Mesodermal cell (in vitro differentiated cells): Measurements from ENCODE around the gene ERP29.
"Not testable (repeated sequence)": the region's sequence is repeated elsewhere in the genome, so short reads cannot be mapped to it uniquely, and the experiment has no call there.

Source experiments
- H3K27ac ChIP-seq: 2 replicates; pipeline ENCODE4 v1.7.0; 2013; ENCODE audit warnings: mild to moderate bottlenecking, low read depth, low read length, moderate library complexity; ENCODE audit not compliant: severe bottlenecking
- H3K36me3 ChIP-seq: 2 replicates; pipeline ENCODE4 v1.7.1; 2013; ENCODE audit warnings: mild to moderate bottlenecking, low read length, moderate library complexity; ENCODE audit not compliant: control insufficient read depth, insufficient read depth
- H3K4me1 ChIP-seq: one replicate; pipeline ENCODE4 v1.7.1; 2013; ENCODE audit warnings: mild to moderate bottlenecking, low read length; ENCODE audit not compliant: insufficient read depth, control insufficient read depth, poor library complexity, severe bottlenecking
- H3K4me3 ChIP-seq: 2 replicates; pipeline ENCODE4 v1.7.0; 2013; ENCODE audit warnings: low read length, control low read depth, mild to moderate bottlenecking; ENCODE audit not compliant: insufficient read depth, poor library complexity, severe bottlenecking; ENCODE audit errors: extremely low read depth
- H3K9me3 ChIP-seq: 2 replicates; pipeline ENCODE4 v1.7.1; 2013; ENCODE audit warnings: mild to moderate bottlenecking, low read length, moderate library complexity; ENCODE audit not compliant: control insufficient read depth
- WGBS, 2 experiments: methylation state at CpG; one replicate each; pipeline ENCODE4 v1.1.5; 2013; ENCODE audit warnings: missing lambda C conversion rate in 2 of 2; ENCODE audit not compliant: insufficient coverage in 2 of 2; 5-methylcytosine and 5-hydroxymethylcytosine counted together

ERP29 gene

GRCh38 chr12:112018571-112019237, 5.5 kb downstream of the ERP29 start:
- no peaks in the 10 kb centered on the region for H3K9me3 ChIP-seq
- peaks cover 81% of the 10 kb centered on the region for H3K36me3 ChIP-seq
- no peak overlapping the region for H3K27ac ChIP-seq
- peaks cover 2% of the 10 kb centered on the region for H3K4me1 ChIP-seq
- WGBS, 2 experiments = 100% methylated on average over 1 of the region's 2 CpGs
- H3K4me3 ChIP-seq = no peak overlapping the region

DNA sequence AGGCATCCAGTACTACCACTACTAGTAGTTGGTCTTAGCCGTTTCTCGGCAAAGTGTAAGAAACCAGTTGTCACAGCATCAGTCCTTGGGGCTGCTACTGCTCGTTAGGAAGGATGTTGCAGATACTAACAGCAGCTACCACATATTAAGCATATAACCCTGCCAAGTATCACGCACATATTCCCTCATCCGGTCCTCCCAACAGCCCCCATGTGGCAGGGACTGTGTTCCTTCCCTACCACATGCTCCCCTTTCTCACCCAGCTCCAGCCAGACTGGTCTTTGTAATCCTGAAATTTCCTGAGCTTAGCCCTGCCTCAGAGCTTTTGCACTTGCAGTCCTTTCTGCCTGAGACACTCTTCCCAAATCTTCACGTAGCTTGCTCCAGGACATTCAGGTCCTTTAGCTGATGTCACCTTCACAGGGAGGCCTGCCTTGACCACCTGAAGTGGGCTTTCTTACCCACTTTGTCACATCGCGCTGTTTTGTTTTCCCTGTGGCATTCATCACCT, 7.8 kb downstream of the ERP29 start:
- Histone ChIP-seq H3K36me3 (peaks cover 85% of the 10 kb centered on the region), H3K27ac (no peak overlapping the region), H3K4me3 (no peak overlapping the region), H3K9me3 (no peaks in the 10 kb centered on the region), H3K4me1 (peaks cover 2% of the 10 kb centered on the region)
- 92 to 96% methylated on average over 6 of the region's 8 CpGs for WGBS, 2 experiments

DNA sequence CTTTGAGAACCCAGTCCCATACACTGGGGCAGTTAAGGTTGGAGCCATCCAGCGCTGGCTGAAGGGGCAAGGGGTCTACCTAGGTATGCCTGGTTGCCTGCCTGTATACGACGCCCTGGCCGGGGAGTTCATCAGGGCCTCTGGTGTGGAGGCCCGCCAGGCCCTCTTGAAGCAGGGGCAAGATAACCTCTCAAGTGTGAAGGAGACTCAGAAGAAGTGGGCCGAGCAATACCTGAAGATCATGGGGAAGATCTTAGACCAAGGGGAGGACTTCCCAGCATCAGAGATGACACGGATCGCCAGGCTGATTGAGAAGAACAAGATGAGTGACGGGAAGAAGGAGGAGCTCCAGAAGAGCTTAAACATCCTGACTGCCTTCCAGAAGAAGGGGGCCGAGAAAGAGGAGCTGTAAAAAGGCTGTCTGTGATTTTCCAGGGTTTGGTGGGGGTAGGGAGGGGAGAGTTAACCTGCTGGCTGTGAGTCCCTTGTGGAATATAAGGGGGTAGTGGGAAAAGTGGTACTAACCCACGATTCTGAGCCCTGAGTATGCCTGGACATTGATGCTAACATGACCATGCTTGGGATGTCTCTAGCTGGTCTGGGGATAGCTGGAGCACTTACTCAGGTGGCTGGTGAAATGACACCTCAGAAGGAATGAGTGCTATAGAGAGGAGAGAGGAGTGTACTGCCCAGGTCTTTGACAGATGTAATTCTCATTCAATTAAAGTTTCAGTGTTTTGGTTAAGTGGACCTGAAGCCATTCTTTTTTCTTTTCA, 9.2 kb downstream of the ERP29 start:
- WGBS, 2 experiments = 92 to 96% methylated on average over 11 of the region's 11 CpGs
- Histone ChIP-seq H3K4me1 (no peaks in the 10 kb centered on the region), H3K4me3 (no peak overlapping the region), H3K9me3 (no peaks in the 10 kb centered on the region), H3K36me3 (peaks cover 72% of the 10 kb centered on the region), H3K27ac (no peak overlapping the region)

DNA sequence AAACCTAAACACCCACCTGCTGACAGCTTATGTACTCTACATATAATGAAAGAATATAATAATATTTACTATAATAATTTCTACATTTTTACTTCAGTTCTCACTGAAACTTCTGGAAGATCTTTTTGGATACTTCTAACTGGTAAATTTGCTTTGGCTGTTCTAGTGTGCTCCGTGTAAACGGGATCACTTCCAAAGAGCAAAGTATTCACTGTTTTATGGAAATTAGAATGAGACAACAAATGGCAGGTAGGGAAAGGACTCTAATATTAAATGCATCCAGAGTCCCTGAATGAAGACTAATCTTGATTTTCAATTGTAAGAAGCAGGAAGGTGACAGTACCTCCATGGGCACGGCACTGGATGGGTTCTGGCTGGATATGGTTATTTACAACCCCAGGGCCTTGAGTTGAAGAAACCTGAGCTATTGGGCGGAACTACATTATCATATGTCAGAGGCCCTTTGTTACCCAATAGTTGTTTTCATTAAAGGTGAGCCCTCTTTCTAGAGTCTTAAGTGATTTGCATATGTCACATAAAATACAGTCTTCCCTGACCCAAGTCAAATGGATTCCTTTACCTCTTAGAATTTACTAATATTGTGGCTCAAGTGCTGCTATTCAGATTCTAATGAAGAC, 10.7 kb downstream of the ERP29 start:
- 92 to 97% methylated on average over 2 to 3 of the region's 4 CpGs for WGBS, 2 experiments

GRCh38 chr12:112025808-112026375, 12.7 kb downstream of the ERP29 start:
- WGBS, 2 experiments = 76 to 98% methylated on average over 3 to 4 of the region's 4 CpGs
- H3K9me3 ChIP-seq = no peaks in the 10 kb centered on the region
- H3K27ac ChIP-seq = peak overlapping the region; percentile 6
- H3K4me1 ChIP-seq = peaks cover 2% of the 10 kb centered on the region
- H3K4me3 ChIP-seq = no peak overlapping the region
- peaks cover 73% of the 10 kb centered on the region for H3K36me3 ChIP-seq

More for the DNA sequence above, 10.7 kb downstream of the ERP29 start:
- peaks cover 73% of the 10 kb centered on the region for H3K36me3 ChIP-seq
- H3K9me3 ChIP-seq = no peaks in the 10 kb centered on the region
- no peak overlapping the region for H3K27ac ChIP-seq
- H3K4me3 ChIP-seq = no peak overlapping the region
- no peaks in the 10 kb centered on the region for H3K4me1 ChIP-seq

DNA sequence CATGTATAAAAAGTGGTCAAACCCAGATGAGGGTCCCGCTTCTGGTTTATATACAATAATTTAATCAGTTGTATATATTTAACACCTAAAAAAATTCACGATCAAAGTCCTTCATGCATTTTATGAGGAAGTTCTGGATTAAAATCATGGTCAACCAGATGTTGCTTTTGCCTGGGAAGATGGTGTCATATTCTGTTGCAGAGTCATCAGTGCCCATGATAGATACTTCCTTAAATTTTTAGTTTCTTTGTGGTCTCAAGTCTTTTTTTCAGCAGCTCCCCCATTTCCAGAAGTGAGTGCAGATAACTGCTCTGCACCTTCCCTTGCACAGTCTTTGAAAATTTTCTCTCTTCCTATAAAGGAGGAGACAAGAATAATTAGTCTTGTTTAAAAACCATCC, 16.1 kb downstream of the ERP29 start:
- peaks cover 10% of the 10 kb centered on the region for H3K4me1 ChIP-seq
- H3K9me3 ChIP-seq = no peaks in the 10 kb centered on the region
- no peak overlapping the region for H3K27ac ChIP-seq
- no peak overlapping the region for H3K4me3 ChIP-seq
- no CpG with 5 or more reads among the region's 2 CpGs for WGBS, 2 experiments
- peaks cover 65% of the 10 kb centered on the region for H3K36me3 ChIP-seq

- Histone ChIP-seq H3K27ac (peak overlapping the region; percentile 57), H3K4me3 (no peak overlapping the region), H3K36me3 (peaks cover 65% of the 10 kb centered on the region), H3K4me1 (peaks cover 10% of the 10 kb centered on the region), H3K9me3 (no peaks in the 10 kb centered on the region)
- 82 to 91% methylated on average over 2 of the region's 2 CpGs for WGBS, 2 experiments
Measured at GRCh38 chr12:112031472-112031871, 18.2 kb downstream of the ERP29 start.

DNA sequence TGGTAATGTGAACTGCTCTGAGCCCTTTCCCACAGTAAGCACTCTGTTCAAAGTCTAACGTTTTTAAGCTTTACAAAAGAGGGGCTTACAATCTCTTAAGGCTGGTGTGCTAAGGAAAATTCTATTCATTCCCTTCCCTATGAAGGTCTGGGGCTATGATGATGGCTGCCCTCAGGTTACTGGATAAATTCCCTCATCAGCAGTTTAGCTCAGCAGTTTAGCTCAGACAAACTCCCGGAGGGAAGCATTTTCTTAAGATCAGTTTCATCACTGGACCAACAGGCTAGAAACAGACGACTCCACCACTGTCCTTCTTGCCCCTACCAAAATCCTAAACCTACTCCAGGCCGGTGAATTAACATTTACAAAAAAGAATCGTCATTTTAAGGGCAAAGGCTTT, 19.1 kb downstream of the ERP29 start:
- Histone ChIP-seq H3K36me3 (peaks cover 71% of the 10 kb centered on the region), H3K4me1 (peaks cover 10% of the 10 kb centered on the region), H3K27ac (no peak overlapping the region), H3K9me3 (no peaks in the 10 kb centered on the region), H3K4me3 (no peak overlapping the region)
- WGBS, 2 experiments = 90 to 100% methylated on average over 2 of the region's 5 CpGs

GRCh38 chr12:112035219-112035785, 22.1 kb downstream of the ERP29 start:
- no peaks in the 10 kb centered on the region for H3K9me3 ChIP-seq
- H3K4me1 ChIP-seq = peaks cover 10% of the 10 kb centered on the region
- WGBS, 2 experiments = 93 to 100% methylated on average over 1 to 2 of the region's 4 CpGs
- H3K27ac ChIP-seq = peak overlapping the region; percentile 16
- H3K4me3 ChIP-seq = no peak overlapping the region
- H3K36me3 ChIP-seq = peaks cover 68% of the 10 kb centered on the region

- 89 to 90% methylated on average over 1 to 3 of the region's 12 CpGs for WGBS, 2 experiments
- not testable (repeated sequence) for H3K27ac ChIP-seq, H3K4me3 ChIP-seq, H3K9me3 ChIP-seq, H3K4me1 ChIP-seq
- H3K36me3 ChIP-seq = peaks cover 70% of the 10 kb centered on the region
Measured at GRCh38 chr12:112036614-112037013, 23.4 kb downstream of the ERP29 start.
